HG03139 (cell line): Measurements from ENCODE around the gene RCVRN.

Experiments used
- ATAC-seq: cut with Tn5 transposase; IDR thresholded peaks from one replicate; pipeline ENCODE4 v1.9.1; 2021; ENCODE audit not compliant: unreplicated experiment

RCVRN gene

GRCh38 chr17:9859781-9860180, 45.3 kb downstream of the RCVRN start:
- no peak for ATAC-seq

- ATAC-seq = no peak
These were observed 50.0 kb downstream of the RCVRN start for GRCh38 chr17:9855036-9855435.

GRCh38 chr17:9854255-9854654, 50.8 kb downstream of the RCVRN start:
- ATAC-seq = no peak

GRCh38 chr17:9850151-9850550, 54.9 kb downstream of the RCVRN start:
- no peak for ATAC-seq
